HUES48 (cell line): ENCODE data around the gene RNF125.
"Not testable (repeated sequence)": the region's sequence is repeated elsewhere in the genome, so short reads cannot be mapped to it uniquely, and the experiment has no call there.

Experiments used
- H3K27ac ChIP-seq: one replicate; pipeline ENCODE4 v1.7.0; 2013; ENCODE audit warnings: low read depth, low read length, inconsistent platforms
- H3K27me3 ChIP-seq: 2 replicates; pipeline ENCODE4 v1.6.1; 2013; ENCODE audit warnings: mild to moderate bottlenecking, low read length; ENCODE audit not compliant: control insufficient read depth, insufficient read depth
- H3K36me3 ChIP-seq: 2 replicates; pipeline ENCODE4 v1.6.1; 2013; ENCODE audit warnings: low read length; ENCODE audit not compliant: control insufficient read depth, insufficient read depth
- H3K4me1 ChIP-seq: 2 replicates; pipeline ENCODE4 v1.6.1; 2013; ENCODE audit warnings: mild to moderate bottlenecking, low read length; ENCODE audit not compliant: control insufficient read depth, insufficient read depth
- H3K4me3 ChIP-seq: 2 replicates; pipeline ENCODE4 v1.5.1; 2013; ENCODE audit warnings: mild to moderate bottlenecking, low read depth, low read length
- H3K9ac ChIP-seq: 2 replicates; pipeline ENCODE4 v1.6.1; 2013; ENCODE audit warnings: mild to moderate bottlenecking, low read depth, low read length, moderate library complexity
- H3K9me3 ChIP-seq: 2 replicates; pipeline ENCODE4 v1.6.1; 2013; ENCODE audit warnings: low read length; ENCODE audit not compliant: control insufficient read depth, insufficient read depth

Gene RNF125

GRCh38 chr18:32056613-32057358 lies 38.2 kb downstream of the RNF125 start:
- Histone ChIP-seq H3K4me3 (no peak overlapping the region), H3K9ac (no peak overlapping the region), H3K9me3 (no peaks in the 10 kb centered on the region), H3K27ac (no peak overlapping the region), H3K36me3 (no peaks in the 10 kb centered on the region; the same call in 1 of the 2 replicates), H3K4me1 (peaks cover 13% of the 10 kb centered on the region; the same call in 1 of the 2 replicates), H3K27me3 (no peaks in the 10 kb centered on the region)

GRCh38 chr18:32057624-32058165 lies 39.1 kb downstream of the RNF125 start:
- no peaks in the 10 kb centered on the region; the same call in 1 of the 2 replicates for H3K36me3 ChIP-seq
- no peaks in the 10 kb centered on the region for H3K27me3 ChIP-seq
- no peak overlapping the region for H3K9ac ChIP-seq
- no peak overlapping the region for H3K27ac ChIP-seq
- no peak overlapping the region for H3K4me3 ChIP-seq
- peaks cover 13% of the 10 kb centered on the region; the same call in 1 of the 2 replicates for H3K4me1 ChIP-seq
- H3K9me3 ChIP-seq, result no peaks in the 10 kb centered on the region

GRCh38 chr18:32060026-32060425 lies 41.4 kb downstream of the RNF125 start:
- Histone ChIP-seq H3K27me3 (no peaks in the 10 kb centered on the region), H3K9me3 (no peaks in the 10 kb centered on the region), H3K36me3 (no peaks in the 10 kb centered on the region; the same call in 1 of the 2 replicates), H3K27ac (no peak overlapping the region), H3K4me1 (peaks cover 13% of the 10 kb centered on the region; the same call in 1 of the 2 replicates), H3K9ac (no peak overlapping the region), H3K4me3 (no peak overlapping the region)

GRCh38 chr18:32067375-32068167 lies 48.9 kb downstream of the RNF125 start:
- H3K9me3 ChIP-seq, result no peaks in the 10 kb centered on the region
- H3K36me3 ChIP-seq, result no peaks in the 10 kb centered on the region
- no peak overlapping the region for H3K27ac ChIP-seq
- no peak overlapping the region for H3K9ac ChIP-seq
- H3K4me1 ChIP-seq, result no peaks in the 10 kb centered on the region
- H3K4me3 ChIP-seq, result no peak overlapping the region
- H3K27me3 ChIP-seq, result no peaks in the 10 kb centered on the region

GRCh38 chr18:32072321-32072720 lies 53.7 kb downstream of the RNF125 start:
- H3K27ac ChIP-seq, result no peak overlapping the region
- H3K36me3 ChIP-seq, result no peaks in the 10 kb centered on the region
- no peak overlapping the region for H3K9ac ChIP-seq
- H3K4me1 ChIP-seq, result no peaks in the 10 kb centered on the region
- H3K27me3 ChIP-seq, result no peaks in the 10 kb centered on the region
- no peak overlapping the region for H3K4me3 ChIP-seq
- H3K9me3 ChIP-seq, result no peaks in the 10 kb centered on the region

GRCh38 chr18:32074206-32074605 lies 55.6 kb downstream of the RNF125 start:
- Histone ChIP-seq H3K9ac (no peak overlapping the region), H3K4me3 (no peak overlapping the region), H3K36me3 (no peaks in the 10 kb centered on the region), H3K27me3 (no peaks in the 10 kb centered on the region), H3K27ac (no peak overlapping the region), H3K4me1 (no peaks in the 10 kb centered on the region), H3K9me3 (no peaks in the 10 kb centered on the region)

- H3K9me3 ChIP-seq, result no peaks in the 10 kb centered on the region
- H3K4me3 ChIP-seq, result no peak overlapping the region
- H3K9ac ChIP-seq, result no peak overlapping the region
- H3K27ac ChIP-seq, result no peak overlapping the region
- H3K36me3 ChIP-seq, result no peaks in the 10 kb centered on the region
- H3K4me1 ChIP-seq, result no peaks in the 10 kb centered on the region
- H3K27me3 ChIP-seq, result no peaks in the 10 kb centered on the region
These were observed 60.2 kb downstream of the RNF125 start for GRCh38 chr18:32078845-32079244.

GRCh38 chr18:32081881-32082280 lies 63.3 kb downstream of the RNF125 start:
- Histone ChIP-seq H3K36me3 (no peaks in the 10 kb centered on the region), H3K9ac (no peak overlapping the region), H3K27ac (no peak overlapping the region), H3K9me3 (no peaks in the 10 kb centered on the region), H3K27me3 (no peaks in the 10 kb centered on the region), H3K4me1 (peaks cover 8% of the 10 kb centered on the region; the same call in 1 of the 2 replicates), H3K4me3 (no peak overlapping the region)

- no peaks in the 10 kb centered on the region for H3K36me3 ChIP-seq
- no peaks in the 10 kb centered on the region for H3K9me3 ChIP-seq
- no peak overlapping the region for H3K27ac ChIP-seq
- H3K27me3 ChIP-seq, result no peaks in the 10 kb centered on the region
- no peak overlapping the region for H3K4me3 ChIP-seq
- H3K4me1 ChIP-seq, result peaks cover 8% of the 10 kb centered on the region; the same call in 1 of the 2 replicates
- no peak overlapping the region for H3K9ac ChIP-seq
These were observed 65.2 kb downstream of the RNF125 start for GRCh38 chr18:32083781-32084180.

- H3K9me3 ChIP-seq, result no peaks in the 10 kb centered on the region
- no peak overlapping the region for H3K9ac ChIP-seq
- H3K27ac ChIP-seq, result no peak overlapping the region
- no peaks in the 10 kb centered on the region for H3K27me3 ChIP-seq
- H3K4me3 ChIP-seq, result no peak overlapping the region
- no peaks in the 10 kb centered on the region for H3K36me3 ChIP-seq
- H3K4me1 ChIP-seq, result peaks cover 8% of the 10 kb centered on the region; the same call in 1 of the 2 replicates
These were observed 68.3 kb downstream of the RNF125 start for GRCh38 chr18:32086881-32087280.

- not testable (repeated sequence) for H3K9ac ChIP-seq, H3K4me3 ChIP-seq, H3K27ac ChIP-seq, H3K9me3 ChIP-seq, H3K27me3 ChIP-seq
- Histone ChIP-seq H3K36me3 (peaks cover 14% of the 10 kb centered on the region), H3K4me1 (peaks cover 15% of the 10 kb centered on the region)
These were observed 72.2 kb downstream of the RNF125 start for GRCh38 chr18:32090831-32091230.
